ENCODE results near the gene STON2.

Gene STON2

DNA sequence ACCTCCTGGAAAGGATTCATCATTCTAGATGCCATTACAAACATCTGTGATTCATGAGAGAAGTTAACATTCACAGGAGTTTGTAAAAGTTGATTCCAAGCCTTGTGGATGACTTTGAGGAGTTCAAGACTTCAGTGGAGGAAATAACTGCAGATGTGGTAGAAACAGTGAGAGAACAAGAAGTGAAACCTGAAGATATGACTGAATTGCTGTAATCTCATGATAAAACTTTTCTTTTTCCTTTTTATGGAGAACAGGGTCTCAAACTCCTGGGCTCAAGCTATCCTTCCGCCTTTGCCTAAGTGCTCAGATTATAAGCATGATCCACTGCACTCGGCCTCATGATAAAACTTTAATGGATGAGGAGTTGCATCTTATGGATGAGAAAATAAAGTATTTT lies 114.9 kb downstream of the STON2 start:
- H3K4me3 ChIP-seq (ENCODE audit: insufficient read depth, low read length, poor library complexity, severe bottlenecking) = no peak overlapping the region
- no peaks in the 10 kb centered on the region for H3K36me3 ChIP-seq (ENCODE audit: low read length)
- no peaks in the 10 kb centered on the region for H4K20me1 ChIP-seq (ENCODE audit: low read depth, low read length)
- no peaks in the 10 kb centered on the region for H3K79me2 ChIP-seq (ENCODE audit: insufficient read depth, low read length)
- H3K9me2 ChIP-seq (replicated peaks; ENCODE audit: insufficient read depth, low read length) = no peaks in the 10 kb centered on the region
- H3K9me3 ChIP-seq (ENCODE audit: insufficient read depth, low read length) = no peaks in the 10 kb centered on the region
- no peak for TF ChIP-seq EZH2phosphoT487 (conservative IDR thresholded peaks at IDR 0.05; ENCODE audit: low read length)
- TF ChIP-seq, protein P1, sequence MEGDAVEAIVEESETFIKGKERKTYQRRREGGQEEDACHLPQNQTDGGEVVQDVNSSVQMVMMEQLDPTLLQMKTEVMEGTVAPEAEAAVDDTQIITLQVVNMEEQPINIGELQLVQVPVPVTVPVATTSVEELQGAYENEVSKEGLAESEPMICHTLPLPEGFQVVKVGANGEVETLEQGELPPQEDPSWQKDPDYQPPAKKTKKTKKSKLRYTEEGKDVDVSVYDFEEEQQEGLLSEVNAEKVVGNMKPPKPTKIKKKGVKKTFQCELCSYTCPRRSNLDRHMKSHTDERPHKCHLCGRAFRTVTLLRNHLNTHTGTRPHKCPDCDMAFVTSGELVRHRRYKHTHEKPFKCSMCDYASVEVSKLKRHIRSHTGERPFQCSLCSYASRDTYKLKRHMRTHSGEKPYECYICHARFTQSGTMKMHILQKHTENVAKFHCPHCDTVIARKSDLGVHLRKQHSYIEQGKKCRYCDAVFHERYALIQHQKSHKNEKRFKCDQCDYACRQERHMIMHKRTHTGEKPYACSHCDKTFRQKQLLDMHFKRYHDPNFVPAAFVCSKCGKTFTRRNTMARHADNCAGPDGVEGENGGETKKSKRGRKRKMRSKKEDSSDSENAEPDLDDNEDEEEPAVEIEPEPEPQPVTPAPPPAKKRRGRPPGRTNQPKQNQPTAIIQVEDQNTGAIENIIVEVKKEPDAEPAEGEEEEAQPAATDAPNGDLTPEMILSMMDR (IDR thresholded peaks at IDR 0.05; ENCODE audit: insufficient read depth, low read length, poor library complexity, severe bottlenecking) = no peak
- H3K27me3 ChIP-seq (ENCODE audit: low read length) = no peaks in the 10 kb centered on the region
- no peaks in the 10 kb centered on the region for H3F3A ChIP-seq (ENCODE audit: insufficient read depth)
- no peak overlapping the region for H3K4me2 ChIP-seq (ENCODE audit: low read depth, low read length, poor library complexity, severe bottlenecking)
- H2AFZ ChIP-seq (ENCODE audit: low read depth, low read length, severe bottlenecking) = no peak overlapping the region
- no peak overlapping the region for H3K27ac ChIP-seq (ENCODE audit: low read depth, low read length)
- no peak overlapping the region for H3K9ac ChIP-seq (ENCODE audit: low read length)

DNA sequence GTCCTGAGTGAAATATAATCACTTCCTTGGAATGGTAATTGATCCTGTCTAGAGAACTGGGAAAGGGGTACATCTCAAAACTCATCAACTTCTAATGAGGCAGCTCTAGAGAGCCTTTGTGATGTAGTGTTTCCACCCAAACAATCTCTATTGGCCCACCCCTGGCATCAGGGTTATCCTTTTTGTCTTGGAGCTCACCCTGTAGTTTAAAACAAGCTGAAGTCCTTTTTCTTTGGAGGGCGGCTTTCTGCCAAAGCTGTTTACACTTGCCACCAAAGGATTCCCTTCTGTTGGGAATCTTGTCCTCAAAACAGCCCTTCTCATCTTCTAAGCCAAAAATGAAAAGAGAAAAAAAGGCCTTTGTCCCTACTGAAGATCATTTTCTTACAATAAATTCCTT lies 118.8 kb downstream of the STON2 start:
- no peaks in the 10 kb centered on the region for H3K79me2 ChIP-seq (ENCODE audit: insufficient read depth, low read length)
- no peaks in the 10 kb centered on the region for H3K36me3 ChIP-seq (ENCODE audit: low read length)

DNA sequence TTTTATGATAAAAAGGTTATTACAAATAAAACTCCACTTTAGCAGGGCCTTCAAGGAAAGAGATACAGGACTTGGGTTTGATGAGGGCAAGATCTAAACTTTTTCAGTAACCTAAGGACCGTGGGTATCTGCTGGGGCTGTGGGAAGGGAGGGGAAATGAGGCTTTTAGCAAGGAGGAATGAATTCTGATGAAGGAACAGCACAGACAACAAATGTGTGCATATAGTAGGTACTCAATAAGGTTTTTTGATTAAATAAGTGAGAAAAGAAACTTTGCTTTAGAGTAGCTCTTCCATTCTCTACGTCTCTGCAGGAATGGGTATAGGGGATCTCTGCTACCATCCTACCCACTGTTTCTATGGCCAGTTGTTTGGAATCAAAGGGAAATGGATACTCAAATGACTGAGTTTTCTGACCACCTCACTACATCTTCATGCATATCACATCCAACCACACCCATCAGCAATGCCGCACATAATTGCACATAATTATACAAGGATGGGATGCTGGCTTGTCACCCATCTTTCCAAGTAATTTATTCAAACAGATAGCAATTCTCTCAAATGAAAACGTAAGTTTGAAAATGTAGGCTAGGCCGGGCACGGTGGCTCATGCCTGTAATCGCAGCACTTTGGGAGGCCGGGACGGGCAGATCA lies 119.9 kb downstream of the STON2 start:
- H3K36me3 ChIP-seq (ENCODE audit: low read length) = no peaks in the 10 kb centered on the region
- H3K9me3 ChIP-seq (ENCODE audit: insufficient read depth, low read length) = no peaks in the 10 kb centered on the region
- no peaks in the 10 kb centered on the region for H3K9me2 ChIP-seq (replicated peaks; ENCODE audit: insufficient read depth, low read length)
- no peaks in the 10 kb centered on the region for H3F3A ChIP-seq (ENCODE audit: insufficient read depth)
- no peak overlapping the region for H2AFZ ChIP-seq (ENCODE audit: low read depth, low read length, severe bottlenecking)
- H3K9ac ChIP-seq (ENCODE audit: low read length) = no peak overlapping the region
- H4K20me1 ChIP-seq (ENCODE audit: low read depth, low read length) = no peaks in the 10 kb centered on the region
- H3K27ac ChIP-seq (ENCODE audit: low read depth, low read length) = no peak overlapping the region
- H3K4me3 ChIP-seq (ENCODE audit: insufficient read depth, low read length, poor library complexity, severe bottlenecking) = no peak overlapping the region
- no peaks in the 10 kb centered on the region for H3K79me2 ChIP-seq (ENCODE audit: insufficient read depth, low read length)
- no peaks in the 10 kb centered on the region for H3K27me3 ChIP-seq (ENCODE audit: low read length)
- H3K4me2 ChIP-seq (ENCODE audit: low read depth, low read length, poor library complexity, severe bottlenecking) = no peak overlapping the region
- TF ChIP-seq EZH2phosphoT487 (conservative IDR thresholded peaks at IDR 0.05; ENCODE audit: low read length) = no peak
- TF ChIP-seq, protein P1 (IDR thresholded peaks at IDR 0.05; ENCODE audit: insufficient read depth, low read length, poor library complexity, severe bottlenecking) = no peak

More for the DNA sequence above, 118.8 kb downstream of the STON2 start:
- Histone ChIP-seq H4K20me1 (ENCODE audit: low read depth, low read length) (no peaks in the 10 kb centered on the region), H3K9ac (ENCODE audit: low read length) (no peak overlapping the region), H3K27ac (ENCODE audit: low read depth, low read length) (no peak overlapping the region), H3K4me3 (ENCODE audit: insufficient read depth, low read length, poor library complexity, severe bottlenecking) (no peak overlapping the region), H3F3A (ENCODE audit: insufficient read depth) (no peaks in the 10 kb centered on the region), H3K27me3 (ENCODE audit: low read length) (no peaks in the 10 kb centered on the region), H3K9me3 (ENCODE audit: insufficient read depth, low read length) (no peaks in the 10 kb centered on the region), H3K9me2 (replicated peaks; ENCODE audit: insufficient read depth, low read length) (no peaks in the 10 kb centered on the region), H2AFZ (ENCODE audit: low read depth, low read length, severe bottlenecking) (no peak overlapping the region), H3K4me2 (ENCODE audit: low read depth, low read length, poor library complexity, severe bottlenecking) (no peak overlapping the region)
- no peak for TF ChIP-seq EZH2phosphoT487 (conservative IDR thresholded peaks at IDR 0.05; ENCODE audit: low read length)
- TF ChIP-seq, protein P1 (IDR thresholded peaks at IDR 0.05; ENCODE audit: insufficient read depth, low read length, poor library complexity, severe bottlenecking) = no peak
